Measurements from ENCODE around the gene HYCC2.
"Not testable (repeated sequence)": the region's sequence is repeated elsewhere in the genome, so short reads cannot be mapped to it uniquely, and the experiment has no call there.

The HYCC2 gene

GRCh38 chr2:201071479-201072200 is at the start of gene HYCC2, which contains the start of gene NDUFB3:
Gene HYCC2, minus strand, starts transcription at chr2:201071671. Its CDS starts 47,662 bp downstream, at chr2:201024009.
Gene NDUFB3, plus strand, starts transcription at chr2:201072001. Its CDS starts 6,882 bp downstream, at chr2:201078883.
- DNase-seq: peak; percentile 88 to 94

DNA sequence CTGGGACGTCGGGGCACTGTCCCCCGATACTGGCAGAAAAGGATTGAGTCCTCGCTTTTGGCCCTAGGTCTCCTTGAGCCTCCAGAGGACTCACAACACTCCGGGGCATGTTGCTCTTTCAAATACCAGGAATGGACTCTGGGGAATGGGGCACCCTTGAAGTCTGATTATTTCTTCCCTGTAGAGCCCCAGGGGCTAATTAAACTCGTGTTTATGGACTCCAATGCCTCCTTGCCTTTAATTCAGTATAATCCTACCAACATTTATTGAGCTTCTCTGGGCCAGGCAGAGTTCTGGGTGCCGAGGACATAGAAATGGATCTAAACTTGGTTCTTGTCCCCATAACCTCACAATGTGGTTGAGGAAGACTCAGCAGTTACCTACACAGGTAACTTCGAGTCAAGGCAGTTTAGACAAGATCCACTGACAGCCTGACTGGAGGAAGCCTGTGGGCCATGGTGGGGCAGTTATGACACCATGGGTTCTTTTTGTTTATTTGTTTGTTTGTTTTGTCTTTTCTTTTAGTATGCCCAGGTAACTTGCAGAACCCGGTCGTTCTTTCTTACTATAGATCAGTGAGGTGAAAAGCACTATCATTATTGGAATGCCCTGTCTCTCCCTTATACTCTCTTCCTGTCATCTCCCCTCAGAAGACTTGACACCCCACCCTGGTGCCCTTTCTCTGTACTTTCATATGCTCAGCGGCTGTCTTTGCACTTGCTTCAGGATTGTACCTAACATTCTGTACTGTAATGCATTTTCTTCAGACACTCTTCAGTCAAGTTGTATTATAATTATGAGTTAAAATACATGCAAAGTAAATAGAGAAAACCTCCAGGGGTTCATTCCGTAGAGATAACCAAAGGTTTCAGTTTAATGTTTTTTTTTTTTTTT is 47.7 kb upstream of the HYCC2 start:
- peak in 1 of 2 experiments; percentile 46 for DNase-seq

GRCh38 chr2:201118121-201118960 is 46.9 kb upstream of the HYCC2 start:
- DNase-seq: peak; percentile 55 to 78

GRCh38 chr2:201117735-201118094 is 46.2 kb upstream of the HYCC2 start:
- not testable (repeated sequence) for DNase-seq

DNA sequence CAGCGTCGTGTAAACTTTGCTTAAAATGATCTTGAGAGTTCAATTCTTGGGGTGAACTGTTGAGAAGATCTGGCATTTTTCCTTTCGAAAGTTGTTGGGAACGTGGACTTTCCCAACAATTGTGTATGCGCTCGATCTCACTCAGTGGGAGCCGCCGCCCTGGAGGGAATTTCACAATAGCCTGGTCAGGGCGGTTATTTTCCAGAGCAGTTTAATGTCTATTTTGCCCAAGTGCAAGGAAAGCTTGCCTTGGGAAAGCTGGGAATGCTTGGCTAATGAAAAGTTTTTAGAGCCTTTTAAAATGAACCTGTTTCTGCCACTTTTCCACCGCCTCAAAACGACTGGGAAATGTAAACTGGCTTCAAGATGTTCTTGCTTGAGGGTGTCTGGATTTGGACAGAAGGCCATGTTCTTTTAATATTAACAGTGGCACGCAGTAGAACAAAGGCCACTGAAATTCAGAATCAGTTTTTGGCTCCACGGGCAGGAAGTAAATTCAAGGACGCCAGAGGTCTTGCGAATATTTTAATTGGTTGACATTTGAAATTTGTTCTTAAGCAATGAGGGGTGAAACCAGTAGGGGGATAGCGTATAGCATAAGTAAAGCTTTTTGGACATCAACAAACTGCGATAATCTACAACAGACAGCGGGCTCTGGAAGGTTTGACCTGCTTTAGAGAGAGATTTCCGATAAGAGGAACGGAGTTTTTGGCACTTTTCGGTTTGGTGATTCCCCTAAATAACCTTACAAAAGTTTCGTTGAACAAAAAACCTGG is 45.7 kb upstream of the HYCC2 start:
- DNase-seq: no peak

- DNase-seq: peak; percentile 38 to 39
These were observed 44.9 kb upstream of the HYCC2 start, which contains the start of gene CFLAR for GRCh38 chr2:201116115-201116958. Gene CFLAR, plus strand, starts transcription at chr2:201116164. Its CDS starts 13,702 bp downstream, at chr2:201129866.

DNA sequence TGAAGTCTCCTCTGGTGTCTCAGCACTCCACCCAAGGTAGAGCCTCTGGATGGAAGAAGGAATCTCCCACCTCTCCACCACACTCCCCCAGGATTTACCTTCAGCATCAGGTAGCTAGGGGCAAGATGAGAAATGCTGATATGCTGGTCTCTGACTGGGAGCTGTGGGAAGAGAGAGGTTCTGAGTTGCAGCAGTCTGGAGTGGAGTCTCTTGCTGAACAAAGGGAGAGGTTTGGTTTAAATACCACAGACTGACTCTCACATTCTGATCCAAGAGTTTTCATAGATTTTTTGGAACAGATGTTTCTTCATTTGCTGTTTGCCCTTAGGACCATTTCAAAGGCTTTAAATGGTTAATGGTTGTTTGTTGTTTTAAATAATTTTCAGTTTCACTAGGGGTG is 43.4 kb upstream of the HYCC2 start:
- DNase-seq: no peak

GRCh38 chr2:201114350-201114749 is 42.9 kb upstream of the HYCC2 start:
- DNase-seq: no peak

DNA sequence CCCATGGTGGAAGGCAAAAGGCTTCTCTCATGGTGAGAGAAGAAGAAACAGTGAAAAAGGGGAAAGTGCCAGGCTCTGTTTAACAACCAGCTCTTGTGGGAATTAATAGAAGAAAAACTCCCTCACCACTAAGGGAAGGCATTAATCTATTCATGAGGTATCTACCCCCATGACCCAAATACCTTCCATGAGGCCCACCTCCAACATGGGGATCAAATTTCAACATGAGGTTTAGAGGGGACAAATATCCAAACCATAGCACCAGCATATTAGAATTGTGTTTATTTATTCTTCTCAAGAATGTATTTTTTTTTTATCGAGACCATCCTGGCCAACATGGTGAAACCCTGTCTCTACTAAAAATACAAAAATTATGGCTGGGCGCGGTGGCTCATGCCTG is 39.6 kb upstream of the HYCC2 start:
- no peak for DNase-seq

- no peak for DNase-seq
These were observed 39.1 kb upstream of the HYCC2 start for GRCh38 chr2:201110615-201111014.

DNA sequence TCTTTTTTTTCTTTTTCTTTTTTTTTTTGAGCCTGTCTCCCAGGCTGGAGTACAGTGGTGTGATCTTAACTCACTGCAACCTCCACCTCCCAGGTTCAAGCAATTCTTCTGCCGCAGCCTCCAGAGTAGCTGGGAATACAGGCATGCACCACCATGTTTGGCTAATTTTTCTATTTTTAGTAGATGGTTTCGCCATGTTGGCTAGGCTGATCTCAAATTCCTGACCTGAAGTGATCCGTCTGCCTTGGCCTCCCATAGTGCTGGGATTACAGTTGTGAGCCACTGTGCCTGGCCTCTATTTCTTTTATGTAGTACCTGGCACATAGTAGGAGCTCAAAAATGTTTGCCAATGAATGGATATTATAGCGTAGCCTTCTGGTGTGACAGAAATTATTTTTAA is 37.7 kb upstream of the HYCC2 start:
- DNase-seq: no peak

- DNase-seq: no peak
These were observed 36.9 kb upstream of the HYCC2 start for GRCh38 chr2:201108341-201108740.

DNA sequence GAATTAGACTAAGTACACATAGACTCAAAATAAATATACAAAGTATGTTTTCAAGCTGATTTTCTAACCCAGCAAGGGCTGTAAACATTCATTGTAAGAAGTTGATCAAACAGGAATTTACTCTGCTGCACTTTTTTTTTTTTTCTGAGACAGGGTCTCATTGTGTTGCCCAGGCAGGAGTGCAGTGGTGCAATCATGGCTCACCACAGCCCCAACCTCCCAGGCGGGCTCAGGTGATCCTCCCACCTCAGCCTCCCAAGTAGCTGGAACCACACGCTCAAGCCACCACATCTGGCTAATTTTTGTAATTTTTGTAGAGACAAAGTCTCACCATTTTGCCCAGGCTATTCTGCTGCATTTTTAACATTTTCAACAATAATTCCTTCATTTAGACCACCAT is 36.2 kb upstream of the HYCC2 start:
- DNase-seq: no peak

- DNase-seq: no peak
These were observed 34.3 kb upstream of the HYCC2 start for GRCh38 chr2:201105759-201106158.

DNA sequence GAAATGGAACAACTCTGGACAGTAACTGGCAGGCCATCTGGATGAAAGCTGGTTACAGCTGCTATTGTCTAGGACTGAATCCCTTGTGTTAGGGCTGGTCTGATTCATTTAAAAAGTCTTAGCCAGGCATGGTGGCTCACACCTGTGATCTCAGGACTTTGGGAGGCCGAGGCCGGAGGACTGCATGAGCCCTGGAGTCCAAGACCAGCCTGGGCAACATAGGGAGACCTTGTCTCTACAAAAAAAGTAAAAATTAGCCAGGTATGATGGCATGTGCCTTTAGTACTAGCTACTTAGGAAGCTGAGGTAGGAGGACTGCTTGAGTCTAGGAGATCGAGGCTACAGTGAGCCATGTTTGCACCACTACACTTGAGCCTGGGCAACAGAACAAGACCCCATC is 29.0 kb upstream of the HYCC2 start:
- DNase-seq: no peak

GRCh38 chr2:201093573-201093972 is 22.1 kb upstream of the HYCC2 start:
- DNase-seq: no peak

DNA sequence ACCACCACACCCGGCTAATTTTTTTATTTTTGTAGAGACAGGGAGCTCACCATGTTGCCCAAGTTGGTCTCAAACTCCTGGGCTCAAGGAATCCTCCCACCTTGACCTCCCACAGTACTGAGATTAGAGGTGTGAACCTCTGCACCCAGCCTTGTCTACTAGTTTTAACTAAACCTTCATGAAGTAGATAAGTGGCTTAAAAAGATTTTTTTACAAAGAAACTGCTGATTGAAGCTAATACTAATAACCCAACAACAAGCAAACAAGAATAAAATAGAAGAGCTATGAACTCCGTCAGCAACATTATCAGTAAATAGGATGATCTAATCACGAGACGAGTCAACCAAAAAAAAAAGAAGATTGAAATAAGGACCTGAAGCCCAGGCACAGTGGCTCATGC is 19.1 kb upstream of the HYCC2 start:
- no peak for DNase-seq

DNA sequence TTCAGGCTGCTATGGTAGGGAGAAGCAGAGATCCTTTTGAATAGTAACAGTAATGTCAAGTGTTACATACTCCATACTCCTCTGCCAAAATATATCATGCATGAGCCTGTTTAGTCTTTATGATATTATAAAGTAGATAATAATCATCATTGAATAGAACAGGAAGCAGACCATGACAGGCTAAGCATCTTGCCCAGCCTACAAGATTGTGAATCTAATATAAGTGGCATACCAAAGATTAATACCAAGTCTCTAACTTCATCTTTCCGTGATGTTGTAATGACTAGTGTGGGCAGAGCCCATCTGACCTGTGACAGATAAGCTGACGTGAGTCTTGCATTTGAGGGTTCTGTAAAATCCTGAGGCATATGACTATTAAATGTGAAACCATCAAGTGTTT is 13.4 kb upstream of the HYCC2 start:
- DNase-seq: no peak

DNA sequence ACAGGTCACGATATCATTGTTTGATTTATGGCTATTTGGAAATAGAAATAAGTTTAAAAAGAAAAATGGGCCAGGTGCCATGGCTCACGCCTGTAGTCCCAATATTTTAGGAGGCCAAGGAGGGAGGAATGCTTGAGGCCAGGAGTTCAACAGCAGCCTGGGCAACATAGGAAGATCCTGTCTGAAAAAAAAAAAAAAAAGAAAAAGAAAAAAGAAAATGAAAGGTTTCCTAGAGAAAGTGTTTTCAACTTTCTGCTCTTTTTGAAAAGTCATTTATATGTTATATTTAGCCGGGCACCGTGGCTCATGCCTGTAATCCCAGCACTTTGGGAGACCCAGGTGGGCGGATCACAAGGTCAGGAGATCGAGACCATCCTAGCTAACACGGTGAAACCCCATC is 3.5 kb upstream of the HYCC2 start:
- DNase-seq: no peak

GRCh38 chr2:201073071-201073470 is 1.6 kb upstream of the HYCC2 start:
- DNase-seq: no peak

DNA sequence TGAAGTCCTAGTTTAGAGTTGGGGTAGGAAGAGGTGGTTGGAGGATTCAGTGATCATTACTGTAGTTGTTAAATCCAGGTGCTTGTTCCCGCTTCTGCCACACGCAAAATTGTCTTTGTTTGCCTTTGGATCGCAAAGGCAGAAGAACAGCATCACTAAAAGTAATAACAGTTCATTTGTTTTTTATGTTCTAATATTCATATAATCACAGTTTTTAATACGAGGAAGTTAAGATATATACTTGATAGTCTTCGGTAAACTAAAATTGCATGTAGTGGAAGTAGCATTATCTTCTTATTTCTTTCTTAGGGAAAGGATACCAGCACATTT is 695 bp upstream of the HYCC2 start:
- DNase-seq: no peak
